HG02798 (cell line): ENCODE results near the gene FANCM.

Experiments used
- ATAC-seq: cut with Tn5 transposase; IDR thresholded peaks from one replicate; pipeline ENCODE4 v1.9.1; 2021; ENCODE audit warnings: mild to moderate bottlenecking; ENCODE audit not compliant: unreplicated experiment, poor library complexity

Gene FANCM

GRCh38 chr14:45135659-45136395 is at the start of gene FANCM:
Gene FANCM, plus strand, starts transcription at chr14:45135930. Its CDS starts 102 bp downstream, at chr14:45136032.
- peak; percentile 39 for ATAC-seq

GRCh38 chr14:45089813-45090212 is 45.9 kb upstream of the FANCM start:
- peak; percentile 78 for ATAC-seq

GRCh38 chr14:45091710-45092109 is 44.0 kb upstream of the FANCM start:
- no peak for ATAC-seq

- ATAC-seq: no peak
Observed at GRCh38 chr14:45094275-45094674, 41.5 kb upstream of the FANCM start.

- ATAC-seq: no peak
Observed at GRCh38 chr14:45095143-45095542, 40.6 kb upstream of the FANCM start.

GRCh38 chr14:45096218-45096617 is 39.5 kb upstream of the FANCM start:
- no peak for ATAC-seq

GRCh38 chr14:45103806-45104205 is 31.9 kb upstream of the FANCM start:
- no peak for ATAC-seq

GRCh38 chr14:45104561-45104960 is 31.2 kb upstream of the FANCM start:
- ATAC-seq: no peak

- no peak for ATAC-seq
Observed at GRCh38 chr14:45112896-45113781, 22.6 kb upstream of the FANCM start.

- ATAC-seq: no peak
Observed at GRCh38 chr14:45114327-45114726, 21.4 kb upstream of the FANCM start.

- ATAC-seq: no peak
Observed at GRCh38 chr14:45118594-45118993, 17.1 kb upstream of the FANCM start.

GRCh38 chr14:45120096-45120495 is 15.6 kb upstream of the FANCM start:
- peak; percentile 45 for ATAC-seq

GRCh38 chr14:45123271-45123670 is 12.5 kb upstream of the FANCM start:
- ATAC-seq: no peak

GRCh38 chr14:45125754-45126153 is 10.0 kb upstream of the FANCM start:
- no peak for ATAC-seq

GRCh38 chr14:45128963-45129629 is 6.6 kb upstream of the FANCM start:
- no peak for ATAC-seq

- no peak for ATAC-seq
Observed at GRCh38 chr14:45133683-45134050, 2.1 kb upstream of the FANCM start.

GRCh38 chr14:45134051-45134958 is 1.4 kb upstream of the FANCM start, which contains the start of gene FKBP3:
Gene FKBP3, minus strand, starts transcription at chr14:45134481. Its CDS starts 25 bp downstream, at chr14:45134456.
- ATAC-seq: peak; percentile 94

- no peak for ATAC-seq
Observed at GRCh38 chr14:45135156-45135555, 574 bp upstream of the FANCM start.

- ATAC-seq: no peak
Observed at GRCh38 chr14:45136399-45136798, 669 bp downstream of the FANCM start.

- ATAC-seq: no peak
Observed at GRCh38 chr14:45140661-45141187, 5.0 kb downstream of the FANCM start.
